PC-9 (cell line): ENCODE results near the gene KRT80. TPM values are rescaled to one million over a fixed set of nuclear protein-coding genes. Genes with fewer than 3 reads are reported as not detected.

Source experiments
- BruUV-seq: library from RNA; stranded (reverse); fragments of 400-500 nt; replicated peaks from 2 replicates; lab custom pipeline; 2021; lab: Mats Ljungman, UMichigan
- CTCF ChIA-PET: fragments of 300-600 bp; sonication (Branson Sonifier 250); formaldehyde crosslinking; loops from one replicate; lab custom pipeline; 2022; ENCODE audit warnings: antibody characterized with exemption; lab: Charles Lee
- POLR2A ChIA-PET: fragments of 300-600 bp; sonication (Branson Sonifier 250); formaldehyde crosslinking; loops from one replicate; lab custom pipeline; 2022; ENCODE audit warnings: antibody characterized with exemption; ENCODE audit not compliant: unreplicated experiment; lab: Charles Lee
- DNase-seq, 2 experiments: peaks; one replicate each; pipeline versions ENCODE4 v3.0.0 to v3.0.0-alpha.2; 2015 to 2022; ENCODE audit warnings: mixed read lengths in 1 of 2
- H2AFZ ChIP-seq: fragments of 200-600 bp; sonication (generic); 2 replicates; pipeline ENCODE4 v1.8.1; 2017; ENCODE audit warnings: antibody characterized with exemption
- H3F3A ChIP-seq: fragments of 200-600 bp; sonication (generic); 2 replicates; pipeline ENCODE4 v1.8.1; 2017; ENCODE audit warnings: antibody characterized with exemption, mild to moderate bottlenecking, low read depth; ENCODE audit not compliant: insufficient read depth
- H3K27ac ChIP-seq: fragments of 200-600 bp; sonication (generic); 2 replicates; pipeline ENCODE4 v1.6.1; 2016; ENCODE audit warnings: mixed run types
- H3K27me3 ChIP-seq: fragments of 200-600 bp; sonication (generic); 2 replicates; pipeline ENCODE4 v1.6.1; 2016; ENCODE audit warnings: low read depth, mixed run types; ENCODE audit not compliant: insufficient read depth
- H3K36me3 ChIP-seq: fragments of 200-600 bp; sonication (generic); 2 replicates; pipeline ENCODE4 v1.6.1; 2016; ENCODE audit warnings: low read depth, mixed run types
- H3K4me1 ChIP-seq: fragments of 200-600 bp; sonication (generic); replicated peaks from 2 replicates; pipeline ENCODE4 v1.6.1; 2016; ENCODE audit warnings: mixed run types; ENCODE audit not compliant: insufficient read depth
- H3K4me2 ChIP-seq: fragments of 200-600 bp; sonication (generic); 2 replicates; pipeline ENCODE4 v1.6.1; 2017; ENCODE audit warnings: mixed run types
- H3K4me3 ChIP-seq: fragments of 200-600 bp; sonication (generic); 2 replicates; pipeline ENCODE4 v1.6.1; 2016; ENCODE audit warnings: mixed run types
- H3K79me2 ChIP-seq: fragments of 200-600 bp; sonication (generic); 2 replicates; pipeline ENCODE4 v1.6.1; 2017; ENCODE audit warnings: low read depth, mixed run types
- H3K9me2 ChIP-seq: fragments of 200-600 bp; sonication (generic); 2 replicates; pipeline ENCODE4 v1.8.1; 2017; ENCODE audit warnings: mild to moderate bottlenecking; ENCODE audit not compliant: insufficient read depth
- H3K9me3 ChIP-seq: fragments of 200-600 bp; sonication (generic); 2 replicates; pipeline ENCODE4 v1.8.1; 2016; ENCODE audit warnings: low read depth; ENCODE audit not compliant: insufficient read depth
- H4K20me1 ChIP-seq: fragments of 200-600 bp; sonication (generic); 2 replicates; pipeline ENCODE4 v1.8.1; 2017; ENCODE audit not compliant: insufficient read depth
- CTCF ChIP-seq: fragments of 200-600 bp; sonication (generic); conservative IDR thresholded peaks from 2 replicates; pipeline ENCODE4 v1.6.1; 2017; ENCODE audit warnings: mixed run types, antibody characterized with exemption, mild to moderate bottlenecking, moderate library complexity
- EZH2 ChIP-seq: fragments of 200-600 bp; sonication (generic); IDR thresholded peaks from 2 replicates; pipeline ENCODE4 v1.8.0; 2017; ENCODE audit warnings: antibody characterized with exemption, low read depth
- intact Hi-C: fragments of 100-400 bp; cut with micrococcal nuclease; formaldehyde crosslinking; loops from one replicate; pipeline ENCODE4 v1.10.0; 2022; ENCODE audit not compliant: unreplicated experiment
- total RNA-seq: library from RNA; stranded (reverse); gene quantifications from 2 replicates; pipeline ENCODE4 v1.2.3, GENCODE V29; 2021

The KRT80 gene
- total RNA-seq, 1 experiment from 2014 or later: 94.9 TPM

GRCh38 chr12:52175371-52176350 lies 16.2 kb downstream of the KRT80 start:
- ChIA-PET CTCF (interaction anchor here (0.7 kb wide), 1 partner anchor 27 kb away, joined by 7 read pairs; no protein-coding TSS in a partner anchor), POLR2A (interaction anchor here (0.5 to 1.2 kb wide), 5 partner anchors 10 to 55 kb away, joined by 3 to 8 read pairs (median 4); partner anchors contain the start of gene KRT80)
- TF ChIP-seq CTCF (no peak), EZH2 (no peak)
- Histone ChIP-seq H3K27ac (no peak overlapping the region), H3K79me2 (no peaks in the 10 kb centered on the region), H3K9me3 (no peaks in the 10 kb centered on the region), H4K20me1 (no peaks in the 10 kb centered on the region), H3K27me3 (no peaks in the 10 kb centered on the region), H3K4me3 (no peak overlapping the region), H3K9me2 (no peaks in the 10 kb centered on the region), H3K36me3 (peaks cover 8% of the 10 kb centered on the region; the same call in 1 of the 2 replicates), H3F3A (peaks cover 36% of the 10 kb centered on the region; the same call in 1 of the 2 replicates), H3K4me1 (no peaks in the 10 kb centered on the region), H3K4me2 (no peak overlapping the region), H2AFZ (no peak overlapping the region)
- intact Hi-C loops: loop anchor here (1.0 kb wide), 1 partner anchor 11 kb away; no protein-coding TSS in a partner anchor
- no peak for DNase-seq
- no TSS peak for BruUV-seq

- Histone ChIP-seq H3F3A (peaks cover 52% of the 10 kb centered on the region; the same call in 1 of the 2 replicates), H3K4me2 (no peak overlapping the region), H3K79me2 (no peaks in the 10 kb centered on the region), H3K4me3 (no peak overlapping the region), H3K27ac (no peak overlapping the region), H3K36me3 (peaks cover 8% of the 10 kb centered on the region; the same call in 1 of the 2 replicates), H3K27me3 (no peaks in the 10 kb centered on the region), H2AFZ (no peak overlapping the region), H3K4me1 (no peaks in the 10 kb centered on the region), H3K9me2 (no peaks in the 10 kb centered on the region), H3K9me3 (no peaks in the 10 kb centered on the region), H4K20me1 (no peaks in the 10 kb centered on the region)
- TF ChIP-seq EZH2 (no peak), CTCF (no peak)
- no TSS peak for BruUV-seq
- ChIA-PET POLR2A (interaction anchor here (0.6 kb wide), 1 partner anchor 48 kb away, joined by 26 read pairs; no protein-coding TSS in a partner anchor), CTCF (interaction anchor here (0.6 kb wide), 1 partner anchor 48 kb away, joined by 3 read pairs; no protein-coding TSS in a partner anchor)
- no peak for DNase-seq
- intact Hi-C loops: no loop called here
Measured at GRCh38 chr12:52173526-52173925, 18.3 kb downstream of the KRT80 start.

GRCh38 chr12:52172956-52173355 lies 18.9 kb downstream of the KRT80 start:
- no peak for DNase-seq
- peaks cover 58% of the 10 kb centered on the region; the same call in 1 of the 2 replicates for H3F3A ChIP-seq
- H3K36me3 ChIP-seq: peaks cover 8% of the 10 kb centered on the region; the same call in 1 of the 2 replicates
- no peak overlapping the region for H3K4me2 ChIP-seq
- no peaks in the 10 kb centered on the region for H3K4me1 ChIP-seq
- no TSS peak for BruUV-seq
- ChIA-PET POLR2A (no interaction called here), CTCF (no interaction called here)
- H3K9me3 ChIP-seq: no peaks in the 10 kb centered on the region
- no peak overlapping the region for H3K4me3 ChIP-seq
- TF ChIP-seq EZH2 (no peak), CTCF (no peak)
- H4K20me1 ChIP-seq: no peaks in the 10 kb centered on the region
- no peaks in the 10 kb centered on the region for H3K27me3 ChIP-seq
- no peak overlapping the region for H2AFZ ChIP-seq
- H3K79me2 ChIP-seq: no peaks in the 10 kb centered on the region
- H3K9me2 ChIP-seq: no peaks in the 10 kb centered on the region
- intact Hi-C loops: no loop called here
- no peak overlapping the region for H3K27ac ChIP-seq
